CD4-positive, alpha-beta T cell (primary cell): Measurements from ENCODE around the gene PABPC1L2B. TPM values are rescaled to one million over a fixed set of nuclear protein-coding genes. Genes with fewer than 3 reads are reported as not detected.
"Not testable (repeated sequence)": the region's sequence is repeated elsewhere in the genome, so short reads cannot be mapped to it uniquely, and the experiment has no call there.

Source experiments
- ATAC-seq: fragments of 200-7000 bp; cut with Tn5 transposase; one replicate; pipeline ENCODE4 v1.10.0; 2022; ENCODE audit warnings: mild to moderate bottlenecking; ENCODE audit not compliant: poor library complexity
- CTCF ChIA-PET: fragments of 350-600 bp; sonication (Branson Sonifier 250); formaldehyde crosslinking; loops from one replicate; lab custom pipeline; 2021; ENCODE audit warnings: antibody characterized with exemption, inconsistent platforms; lab: Charles Lee
- POLR2A ChIA-PET: fragments of 350-600 bp; sonication (Branson Sonifier 250); formaldehyde crosslinking; loops from one replicate; lab custom pipeline; 2021; ENCODE audit warnings: antibody characterized with exemption, inconsistent platforms; lab: Charles Lee
- DNase-seq, 14 experiments: peaks; one replicate each; pipeline ENCODE4 v3.0.0-alpha.2; 2013 to 2020; ENCODE audit warnings: mixed read lengths in 2 of 14
- H3K27ac ChIP-seq, 2 donors: one replicate each; pipeline versions ENCODE4 v1.5.1 to v1.7.0; 2013; ENCODE audit warnings: low read length in 2 of 2, low read depth in 1 of 2, mild to moderate bottlenecking in 1 of 2
- H3K27me3 ChIP-seq, 2 experiments: 1 replicate in 1 of 2; 2 replicates in 1 of 2; pipeline versions ENCODE4 v1.6.1 to v1.7.0; 2013; ENCODE audit warnings: low read length in 2 of 2, control low read depth in 1 of 2, mild to moderate bottlenecking in 1 of 2, moderate library complexity in 1 of 2; ENCODE audit not compliant: insufficient read depth in 2 of 2, control insufficient read depth in 1 of 2
- H3K36me3 ChIP-seq: one replicate; pipeline ENCODE4 v1.6.1; 2013; ENCODE audit warnings: low read length, control low read depth; ENCODE audit not compliant: insufficient read depth
- H3K4me1 ChIP-seq: one replicate; pipeline ENCODE4 v1.6.1; 2013; ENCODE audit warnings: low read length, control low read depth; ENCODE audit not compliant: insufficient read depth
- H3K4me3 ChIP-seq: one replicate; pipeline ENCODE4 v1.5.1; 2013; ENCODE audit warnings: mild to moderate bottlenecking, low read length, moderate library complexity
- H3K9me3 ChIP-seq, 2 experiments: 1 replicate in 1 of 2; 2 replicates in 1 of 2; pipeline versions ENCODE4 v1.6.1 to v1.7.0; 2013; ENCODE audit warnings: low read length in 2 of 2, mild to moderate bottlenecking in 2 of 2, control low read depth in 1 of 2, moderate library complexity in 1 of 2; ENCODE audit not compliant: control insufficient read depth in 1 of 2, insufficient read depth in 1 of 2
- H3K27ac Mint-ChIP-seq: one replicate; pipeline ENCODE4 v1.8.0; 2020; ENCODE audit warnings: mixed read lengths
- H3K27me3 Mint-ChIP-seq: one replicate; pipeline ENCODE4 v1.8.0; 2021; ENCODE audit warnings: mixed read lengths
- H3K36me3 Mint-ChIP-seq: one replicate; pipeline ENCODE4 v1.8.0; 2021; ENCODE audit warnings: low read depth, mixed read lengths
- H3K4me1 Mint-ChIP-seq: one replicate; pipeline ENCODE4 v1.8.0; 2021; ENCODE audit warnings: low read depth, mixed read lengths
- H3K4me3 Mint-ChIP-seq: one replicate; pipeline ENCODE4 v1.8.0; 2020; ENCODE audit warnings: mild to moderate bottlenecking, mixed read lengths
- H3K9me3 Mint-ChIP-seq: one replicate; pipeline ENCODE4 v1.8.0; 2020; ENCODE audit warnings: mixed read lengths
- CTCF ChIP-seq: fragments of 200-600 bp; IDR thresholded peaks from one replicate; pipeline ENCODE4 v1.8.0; 2022; ENCODE audit warnings: antibody characterized with exemption, mild to moderate bottlenecking
- intact Hi-C, 2 experiments: fragments of 100-400 bp; cut with DNase I in 1 of 2; cut with micrococcal nuclease in 1 of 2; formaldehyde crosslinking; loops; one replicate each; pipeline versions ENCODE4 v1.15.1 to v1.9.0; 2023 to 2025; cut with DNase I, micrococcal nuclease
- total RNA-seq, 174 experiments: library from RNA in 2 of 174; stranded (reverse) in 2 of 174; gene quantifications; one replicate each; pipeline ENCODE4 v1.2.3 and lab custom pipeline; 2021 to 2026

Gene PABPC1L2B
- total RNA-seq, 2 experiments from 2014 or later: not detected

- H3K4me3 Mint-ChIP-seq: no peak overlapping the region
- intact Hi-C loops: no loop called here
- Histone ChIP-seq H3K27me3 (peaks cover 0 to 3% of the 10 kb centered on the region in 2 experiments), H3K9me3 (peaks cover 0 to 16% of the 10 kb centered on the region in 2 experiments), H3K27ac (no peak overlapping the region), H3K4me3 (no peak overlapping the region), H3K36me3 (no peaks in the 10 kb centered on the region), H3K4me1 (no peaks in the 10 kb centered on the region)
- no peak for TF ChIP-seq CTCF
- no peak overlapping the region for H3K27ac Mint-ChIP-seq
- peaks cover 6% of the 10 kb centered on the region for H3K27me3 Mint-ChIP-seq
- no peak for ATAC-seq
- ChIA-PET POLR2A (no interaction called here), CTCF (no interaction called here)
- DNase-seq: no peak
- peaks cover 4% of the 10 kb centered on the region for H3K9me3 Mint-ChIP-seq
- no peaks in the 10 kb centered on the region for H3K4me1 Mint-ChIP-seq
- H3K36me3 Mint-ChIP-seq: no peaks in the 10 kb centered on the region
Observed at GRCh38 chrX:73021361-73022092, 18.8 kb downstream of the PABPC1L2B start.

- DNase-seq, H3K4me1 Mint-ChIP-seq, CTCF ChIA-PET, H3K36me3 Mint-ChIP-seq, H3K27ac Mint-ChIP-seq, H3K9me3 Mint-ChIP-seq, H3K27ac ChIP-seq, H3K4me3 ChIP-seq, ATAC-seq, intact Hi-C loops, H3K27me3 ChIP-seq, H3K4me3 Mint-ChIP-seq, H3K27me3 Mint-ChIP-seq, H3K36me3 ChIP-seq, POLR2A ChIA-PET, H3K4me1 ChIP-seq: not testable (repeated sequence)
- H3K9me3 ChIP-seq: peaks cover 0 to 16% of the 10 kb centered on the region in 2 experiments
Observed at GRCh38 chrX:73022093-73022445, 19.3 kb downstream of the PABPC1L2B start.

GRCh38 chrX:73028876-73029275, 26.1 kb downstream of the PABPC1L2B start:
- Mint-ChIP-seq H3K27me3 (peaks cover 6% of the 10 kb centered on the region), H3K36me3 (no peaks in the 10 kb centered on the region), H3K4me1 (no peaks in the 10 kb centered on the region), H3K9me3 (peaks cover 7% of the 10 kb centered on the region), H3K4me3 (no peak overlapping the region), H3K27ac (no peak overlapping the region)
- Histone ChIP-seq H3K9me3 (peaks cover 0 to 4% of the 10 kb centered on the region in 2 experiments), H3K4me1 (no peaks in the 10 kb centered on the region), H3K36me3 (no peaks in the 10 kb centered on the region), H3K27ac (no peak overlapping the region), H3K4me3 (no peak overlapping the region), H3K27me3 (no peaks in the 10 kb centered on the region)
- ChIA-PET POLR2A (no interaction called here), CTCF (no interaction called here)
- TF ChIP-seq CTCF: no peak
- no peak for DNase-seq
- intact Hi-C loops: no loop called here
- ATAC-seq: no peak

Other genes with a start within 250 kb of the PABPC1L2B start
- 1 to 10 TPM; 2.0 to 2.3 TPM for gene DMRTC1B, start 226.0 kb upstream of the PABPC1L2B start, total RNA-seq
- gene FAM236B, start 220.3 kb upstream of the PABPC1L2B start, total RNA-seq: not detected
- not detected for gene FAM236D, start 194.7 kb upstream of the PABPC1L2B start, total RNA-seq
- not detected for gene FAM236C, start 90.3 kb upstream of the PABPC1L2B start, total RNA-seq
- gene FAM236A, start 64.7 kb upstream of the PABPC1L2B start, total RNA-seq: not detected
- gene DMRTC1, start 59.1 kb upstream of the PABPC1L2B start, total RNA-seq: under 1 TPM; 0.50 to 0.85 TPM
- not detected for gene PABPC1L2A, start 76.6 kb downstream of the PABPC1L2B start, total RNA-seq
- gene NAP1L2, start 211.9 kb downstream of the PABPC1L2B start, total RNA-seq: 1 to 10 TPM; 4.2 to 4.8 TPM